ENCODE data around the gene CPN2.

Gene CPN2

DNA sequence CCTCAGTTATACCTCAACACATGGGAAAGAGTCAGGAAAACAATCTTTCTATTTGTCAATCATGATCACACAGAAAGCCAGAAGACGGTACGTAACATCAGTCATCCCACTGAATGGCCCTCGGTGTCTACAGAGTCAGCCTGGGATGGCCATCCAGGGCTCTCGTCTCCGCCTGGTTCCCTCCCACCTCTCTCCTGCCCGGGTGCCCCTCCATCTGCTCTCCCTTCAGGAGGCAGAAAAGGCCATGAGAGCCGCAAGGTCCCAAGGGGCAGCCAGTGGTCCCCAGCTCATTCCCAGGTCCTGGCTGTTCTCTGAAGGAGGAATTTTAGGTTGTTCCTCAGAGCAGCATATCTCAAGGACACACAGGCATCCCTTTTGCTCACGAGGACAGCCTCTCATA is 22.8 kb upstream of the CPN2 start:
- FAIRE-seq = no peak
- TF ChIP-seq POLR2A (IDR thresholded peaks at IDR 0.05; ENCODE audit: low read depth, low read length) = no peak
- no peak for TF ChIP-seq PAX5 (IDR thresholded peaks at IDR 0.05; ENCODE audit: insufficient read depth, low read length, severe bottlenecking)
- TF ChIP-seq POU2F2 (IDR thresholded peaks at IDR 0.05; ENCODE audit: low read depth, low read length) = no peak
- TF ChIP-seq POLR2AphosphoS5 (IDR thresholded peaks at IDR 0.05; ENCODE audit: low read depth, low read length) = no peak
- TF ChIP-seq TAF1 (IDR thresholded peaks at IDR 0.05; ENCODE audit: low read depth, low read length) = no peak
- TF ChIP-seq SPI1 (IDR thresholded peaks at IDR 0.05; ENCODE audit: low read depth, low read length) = no peak
- no peak for DNase-seq (ENCODE audit: insufficient read length, low spot score)

DNA sequence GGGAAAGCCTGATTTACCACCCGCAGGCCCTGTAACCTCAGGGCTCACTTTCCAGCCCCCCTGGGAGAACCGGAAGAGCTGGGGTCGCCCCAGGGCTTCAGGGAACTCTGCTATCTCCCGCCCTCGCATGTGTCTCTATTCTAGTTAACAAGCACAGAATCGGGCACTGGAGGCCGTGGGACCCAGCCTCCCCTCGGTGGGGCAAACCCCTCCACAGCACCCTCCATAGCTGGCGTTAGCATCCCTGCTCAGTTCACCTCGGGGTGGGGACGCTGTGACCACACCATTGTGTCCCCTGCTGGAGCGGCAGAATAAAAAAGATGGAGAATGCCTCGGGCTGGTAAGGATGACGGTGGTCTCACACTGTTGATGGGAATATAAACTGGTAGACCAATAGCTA is 21.9 kb upstream of the CPN2 start:
- TF ChIP-seq POLR2AphosphoS5 (IDR thresholded peaks at IDR 0.05; ENCODE audit: low read depth, low read length) = no peak
- TF ChIP-seq TAF1 (IDR thresholded peaks at IDR 0.05; ENCODE audit: low read depth, low read length) = no peak
- no peak for FAIRE-seq
- no peak for DNase-seq (ENCODE audit: insufficient read length, low spot score)

DNA sequence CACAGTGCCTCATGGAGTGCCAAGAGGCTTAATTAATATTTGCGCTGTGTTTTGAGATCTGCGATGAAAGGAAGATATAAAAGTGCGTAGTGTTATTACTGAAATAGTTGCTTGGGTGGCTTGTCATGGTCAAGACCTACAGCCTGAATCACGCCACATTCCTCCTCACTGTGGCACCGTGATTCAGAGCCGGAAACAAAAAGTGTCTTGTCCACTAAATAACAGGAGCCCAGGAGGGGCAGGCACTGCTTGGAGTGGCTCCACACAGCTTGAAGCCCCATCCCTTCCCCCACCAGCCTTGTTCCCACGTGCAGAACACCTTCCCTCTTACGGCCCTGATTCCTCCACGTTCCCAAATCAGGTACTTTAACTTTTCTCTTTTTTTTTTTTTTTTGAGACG is 19.6 kb upstream of the CPN2 start:
- TF ChIP-seq POLR2AphosphoS5 (IDR thresholded peaks at IDR 0.05; ENCODE audit: low read depth, low read length) (no peak), POLR2A (IDR thresholded peaks at IDR 0.05; ENCODE audit: low read depth, low read length) (no peak), TAF1 (IDR thresholded peaks at IDR 0.05; ENCODE audit: low read depth, low read length) (no peak), SPI1 (IDR thresholded peaks at IDR 0.05; ENCODE audit: low read depth, low read length) (no peak), POU2F2 (IDR thresholded peaks at IDR 0.05; ENCODE audit: low read depth, low read length) (no peak), PAX5 (IDR thresholded peaks at IDR 0.05; ENCODE audit: insufficient read depth, low read length, severe bottlenecking) (no peak)
- no peak for FAIRE-seq
- no peak for DNase-seq (ENCODE audit: insufficient read length, low spot score)

DNA sequence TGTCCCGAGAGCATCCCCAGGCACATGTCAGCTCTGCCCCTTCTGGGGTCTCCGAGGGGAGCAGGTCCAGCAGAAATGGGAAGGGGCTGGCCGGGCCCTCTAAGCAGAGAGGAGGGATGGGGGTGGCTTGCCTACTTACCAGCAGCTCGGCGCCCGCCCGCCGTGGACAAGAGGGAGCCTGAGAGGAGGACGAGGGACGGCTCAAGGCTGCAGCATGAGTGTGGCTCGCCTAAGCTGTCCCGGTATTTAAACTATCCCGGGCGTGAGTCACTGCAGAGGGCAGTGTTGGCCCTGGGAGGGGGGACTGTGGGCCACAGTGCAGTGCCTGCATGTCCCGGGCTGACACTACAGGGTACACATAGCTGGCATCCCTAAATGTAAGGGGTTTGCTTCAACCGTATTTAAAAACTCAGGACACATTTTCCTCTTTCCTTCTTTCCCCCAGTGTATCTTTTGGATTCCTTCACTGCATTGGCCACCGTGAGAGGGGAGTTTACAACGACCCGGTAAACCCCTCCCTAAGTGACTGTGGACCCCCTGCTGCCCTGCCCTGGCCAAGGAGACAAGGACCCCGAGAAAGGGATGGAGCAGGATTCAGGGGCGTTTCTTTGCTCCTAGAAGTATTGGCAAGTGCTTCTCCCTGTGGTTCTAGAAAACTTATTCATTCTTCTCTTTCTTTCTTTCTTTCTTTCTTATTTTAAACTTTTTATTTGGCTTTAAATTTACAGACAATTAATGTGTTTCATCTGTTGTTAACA is 18.6 kb upstream of the CPN2 start, which contains the start of gene LRRC15:
TSS of gene LRRC15 (minus strand) at position 222 of the 758 bp plus-strand sequence. CDS start 8,700 bp downstream, outside the sequence.
- DNase-seq (ENCODE audit: insufficient read length, low spot score) (no peak), FAIRE-seq (no peak)
- TF ChIP-seq SPI1 (IDR thresholded peaks at IDR 0.05; ENCODE audit: low read depth, low read length) (no peak), PAX5 (IDR thresholded peaks at IDR 0.05; ENCODE audit: insufficient read depth, low read length, severe bottlenecking) (no peak), TAF1 (IDR thresholded peaks at IDR 0.05; ENCODE audit: low read depth, low read length) (no peak), POLR2A (IDR thresholded peaks at IDR 0.05; ENCODE audit: low read depth, low read length) (no peak), POLR2AphosphoS5 (IDR thresholded peaks at IDR 0.05; ENCODE audit: low read depth, low read length) (no peak), POU2F2 (IDR thresholded peaks at IDR 0.05; ENCODE audit: low read depth, low read length) (no peak)

DNA sequence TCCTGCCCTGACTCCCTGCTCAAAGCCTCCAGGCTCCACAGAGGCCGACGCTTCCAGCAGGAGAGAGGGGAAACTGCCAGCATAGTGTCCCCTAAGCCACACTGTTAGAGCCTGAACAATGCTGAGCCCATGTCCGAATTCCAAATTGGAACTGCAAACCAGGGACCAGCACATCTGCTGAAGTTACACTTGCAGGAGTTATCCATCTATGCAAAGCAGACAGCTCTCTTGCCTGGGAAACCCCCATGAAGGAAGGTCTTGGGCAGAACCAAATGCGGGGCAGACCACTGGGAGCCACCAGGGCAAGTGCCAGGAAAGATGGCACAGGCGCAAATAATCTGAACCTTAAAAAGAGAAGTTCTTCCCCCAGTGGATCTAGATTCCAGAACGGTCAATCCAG is 17.8 kb upstream of the CPN2 start:
- DNase-seq (ENCODE audit: insufficient read length, low spot score) (no peak), FAIRE-seq (no peak)
- TF ChIP-seq POLR2A (IDR thresholded peaks at IDR 0.05; ENCODE audit: low read depth, low read length) (no peak), PAX5 (IDR thresholded peaks at IDR 0.05; ENCODE audit: insufficient read depth, low read length, severe bottlenecking) (no peak), POLR2AphosphoS5 (IDR thresholded peaks at IDR 0.05; ENCODE audit: low read depth, low read length) (no peak), SPI1 (IDR thresholded peaks at IDR 0.05; ENCODE audit: low read depth, low read length) (no peak), TAF1 (IDR thresholded peaks at IDR 0.05; ENCODE audit: low read depth, low read length) (no peak), POU2F2 (IDR thresholded peaks at IDR 0.05; ENCODE audit: low read depth, low read length) (no peak)

DNA sequence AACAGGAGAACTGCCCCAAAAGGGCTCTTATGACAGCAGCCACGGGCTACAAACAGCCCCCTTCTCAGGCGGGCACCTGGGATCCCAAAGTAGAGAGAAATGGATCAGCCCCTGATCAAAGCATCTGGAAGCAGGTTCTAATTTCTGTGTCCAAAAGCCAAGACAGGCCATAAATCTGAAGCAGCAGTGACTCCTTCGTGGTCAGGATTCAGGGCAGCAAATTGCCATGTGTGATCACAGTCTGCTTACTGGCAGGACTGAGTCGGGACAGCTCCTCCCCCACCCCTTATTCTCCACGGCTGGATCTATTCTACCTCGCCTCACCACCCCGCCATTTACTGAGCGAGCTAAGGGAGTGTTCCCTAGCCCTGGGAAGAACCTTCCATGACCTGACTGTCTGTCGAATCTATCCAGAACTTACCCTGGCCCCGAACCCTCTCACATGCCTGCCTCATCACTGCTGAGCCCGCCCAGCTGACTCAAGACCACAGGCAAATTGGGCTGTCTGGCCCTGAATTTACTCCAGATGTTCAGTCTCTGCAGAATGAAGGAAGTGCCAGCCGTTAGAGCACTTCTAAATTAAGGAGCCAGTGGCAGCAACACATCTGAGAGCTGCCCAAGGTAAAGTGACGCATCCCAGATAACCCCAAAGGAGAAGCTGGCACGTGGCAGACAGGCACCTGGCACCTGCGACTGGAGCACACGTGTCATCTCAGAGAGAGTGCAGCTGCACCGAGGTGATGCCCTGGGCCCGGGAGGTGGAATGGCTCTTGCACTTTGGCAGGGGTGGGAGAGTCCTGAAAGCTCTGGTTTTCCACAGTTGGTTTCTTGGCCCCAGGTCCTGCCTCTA is 17.1 kb upstream of the CPN2 start:
- no peak for FAIRE-seq
- no peak for DNase-seq (ENCODE audit: insufficient read length, low spot score)

DNA sequence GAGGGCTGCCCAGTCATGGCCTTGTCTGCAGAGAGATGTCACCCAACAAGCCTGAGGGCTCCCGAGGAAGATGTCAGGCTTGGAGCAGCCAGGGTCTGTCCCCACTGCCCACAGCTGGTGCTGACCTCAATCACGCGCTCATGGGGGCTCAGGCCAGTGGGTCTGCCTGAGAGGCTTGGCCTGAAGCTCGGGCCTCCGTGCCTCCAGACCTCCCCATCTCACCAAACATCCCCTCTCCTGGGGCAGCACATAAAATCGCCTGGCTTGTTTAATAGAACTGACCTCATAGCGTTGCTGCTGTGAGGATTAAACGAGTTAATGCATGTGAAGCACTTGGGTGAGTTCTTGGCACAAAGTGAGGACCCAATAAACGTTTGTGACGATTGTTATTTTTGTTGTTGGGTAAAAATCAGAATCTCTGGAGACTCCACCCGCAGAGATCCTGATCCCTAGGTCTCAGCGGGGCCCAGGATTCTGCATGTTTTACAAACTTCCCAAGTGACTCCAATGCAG is 14.9 kb upstream of the CPN2 start:
- no peak for TF ChIP-seq TAF1 (IDR thresholded peaks at IDR 0.05; ENCODE audit: low read depth, low read length)
- no peak for TF ChIP-seq POLR2AphosphoS5 (IDR thresholded peaks at IDR 0.05; ENCODE audit: low read depth, low read length)
- no peak for TF ChIP-seq POU2F2 (IDR thresholded peaks at IDR 0.05; ENCODE audit: low read depth, low read length)
- TF ChIP-seq POLR2A (IDR thresholded peaks at IDR 0.05; ENCODE audit: low read depth, low read length) = no peak
- TF ChIP-seq SPI1 (IDR thresholded peaks at IDR 0.05; ENCODE audit: low read depth, low read length) = no peak
- no peak for TF ChIP-seq PAX5 (IDR thresholded peaks at IDR 0.05; ENCODE audit: insufficient read depth, low read length, severe bottlenecking)
- no peak for DNase-seq (ENCODE audit: insufficient read length, low spot score)
- no peak for FAIRE-seq

More for the DNA sequence above, 17.1 kb upstream of the CPN2 start:
- TF ChIP-seq PAX5 (IDR thresholded peaks at IDR 0.05; ENCODE audit: insufficient read depth, low read length, severe bottlenecking) (no peak), POLR2A (IDR thresholded peaks at IDR 0.05; ENCODE audit: low read depth, low read length) (no peak), SPI1 (IDR thresholded peaks at IDR 0.05; ENCODE audit: low read depth, low read length) (no peak), TAF1 (IDR thresholded peaks at IDR 0.05; ENCODE audit: low read depth, low read length) (no peak), POLR2AphosphoS5 (IDR thresholded peaks at IDR 0.05; ENCODE audit: low read depth, low read length) (no peak), POU2F2 (IDR thresholded peaks at IDR 0.05; ENCODE audit: low read depth, low read length) (no peak)

DNA sequence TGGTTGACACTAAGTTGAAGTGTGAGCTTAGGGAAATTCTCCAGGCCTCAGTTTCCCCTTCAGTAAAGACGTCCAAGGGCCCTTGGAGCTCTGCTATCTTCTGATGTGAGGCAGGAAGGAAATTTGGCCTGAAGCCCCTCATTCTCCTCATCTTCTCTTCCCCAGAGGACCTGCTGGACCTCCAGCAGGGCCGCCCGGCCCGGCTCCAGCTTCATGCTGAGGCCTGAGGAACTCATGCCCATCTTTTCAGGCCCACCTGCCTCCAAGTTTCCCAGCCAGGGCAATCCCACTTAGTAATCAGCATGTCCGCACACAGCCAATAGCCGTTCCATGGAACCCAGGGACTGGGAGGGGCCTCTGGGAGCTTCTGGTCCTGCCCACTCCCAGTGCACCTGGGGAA is 14.4 kb upstream of the CPN2 start:
- no peak for FAIRE-seq
- DNase-seq (ENCODE audit: insufficient read length, low spot score) = no peak
- TF ChIP-seq TAF1 (IDR thresholded peaks at IDR 0.05; ENCODE audit: low read depth, low read length) = no peak
- TF ChIP-seq POLR2AphosphoS5 (IDR thresholded peaks at IDR 0.05; ENCODE audit: low read depth, low read length) = no peak
- no peak for TF ChIP-seq POU2F2 (IDR thresholded peaks at IDR 0.05; ENCODE audit: low read depth, low read length)
- TF ChIP-seq SPI1 (IDR thresholded peaks at IDR 0.05; ENCODE audit: low read depth, low read length) = no peak
- TF ChIP-seq POLR2A (IDR thresholded peaks at IDR 0.05; ENCODE audit: low read depth, low read length) = no peak
- no peak for TF ChIP-seq PAX5 (IDR thresholded peaks at IDR 0.05; ENCODE audit: insufficient read depth, low read length, severe bottlenecking)
